GM12878 (cell line): ENCODE results near the gene NEK1. TPM values are rescaled to one million over a fixed set of nuclear protein-coding genes. Genes with fewer than 3 reads are reported as not detected.
"Not testable (repeated sequence)": the region's sequence is repeated elsewhere in the genome, so short reads cannot be mapped to it uniquely, and the experiment has no call there.

Source experiments
- ATAC-seq: fragments of 200-7000 bp; cut with Tn5 transposase; 3 replicates; pipeline ENCODE4 v1.9.1; 2020; ENCODE audit warnings: mild to moderate bottlenecking, moderate library complexity
- BruUV-seq: library from RNA; stranded (reverse); fragments of 400-500 nt; replicated peaks from 2 replicates; lab custom pipeline; 2021; lab: Mats Ljungman, UMichigan
- CTCF ChIA-PET: fragments of 300-600 bp; sonication (Branson Sonifier 250); formaldehyde crosslinking; extraction: SDS; loops from one replicate; lab custom pipeline; 2021; ENCODE audit warnings: inconsistent platforms; lab: Yijun Ruan, JAX
- POLR2A ChIA-PET: fragments of 350-600 bp; formaldehyde crosslinking; extraction: SDS; loops from one replicate; lab custom pipeline; 2021; ENCODE audit warnings: inconsistent platforms; lab: Charles Lee
- RAD21 ChIA-PET: fragments of 300-600 bp; sonication (Branson Sonifier 250); formaldehyde crosslinking; loops from one replicate; lab custom pipeline; 2023; ENCODE audit warnings: antibody characterized with exemption; ENCODE audit not compliant: unreplicated experiment; lab: Charles Lee
- SMC1A ChIA-PET: fragments of 300-600 bp; sonication (Branson Sonifier 250); formaldehyde crosslinking; loops from one replicate; lab custom pipeline; 2023; ENCODE audit not compliant: unreplicated experiment, uncharacterized antibody; lab: Charles Lee
- DNase-seq: peaks from one replicate; pipeline ENCODE4 v3.0.0-alpha.2; 2011; ENCODE audit warnings: low read depth, low spot score
- FAIRE-seq: peaks from 3 replicates; lab custom pipeline; 2011; peaks lifted over from hg19 to GRCh38; lab: Jason Lieb, UNC
- H2AFZ ChIP-seq: 2 replicates; pipeline ENCODE4 v1.6.0; 2011; ENCODE audit warnings: low read depth, low read length, control low read depth; ENCODE audit not compliant: control insufficient read depth
- H3K27ac ChIP-seq: 2 replicates; pipeline ENCODE4 v1.5.1; 2011; ENCODE audit warnings: control low read depth; ENCODE audit not compliant: control insufficient read depth, insufficient read depth
- H3K27me3 ChIP-seq, 2 experiments: replicated peaks in 1 of 2; 2 replicates each; pipeline versions ENCODE4 v1.6.0 to v1.6.1; 2011; ENCODE audit warnings: low read length in 1 of 2; ENCODE audit not compliant: control insufficient read depth in 2 of 2, insufficient read depth in 2 of 2
- H3K36me3 ChIP-seq, 2 experiments: 2 replicates each; pipeline ENCODE4 v1.5.1; 2011; ENCODE audit warnings: low read length in 1 of 2; ENCODE audit not compliant: control insufficient read depth in 2 of 2, insufficient read depth in 2 of 2
- H3K4me1 ChIP-seq: 2 replicates; pipeline ENCODE4 v1.6.1; 2011; ENCODE audit warnings: mild to moderate bottlenecking, low read length, moderate library complexity, mixed read lengths; ENCODE audit not compliant: control insufficient read depth, insufficient read depth
- H3K4me2 ChIP-seq: 2 replicates; pipeline ENCODE4 v1.6.0; 2011; ENCODE audit warnings: control low read depth; ENCODE audit not compliant: control insufficient read depth, insufficient read depth
- H3K4me3 ChIP-seq: fragments of 200-600 bp; sonication (generic); 2 replicates; pipeline ENCODE4 v1.5.1; 2016
- H3K79me2 ChIP-seq: 2 replicates; pipeline ENCODE4 v1.6.0; 2011; ENCODE audit warnings: low read length; ENCODE audit not compliant: control insufficient read depth, insufficient read depth
- H3K9ac ChIP-seq: 2 replicates; pipeline ENCODE4 v1.8.0; 2011; ENCODE audit warnings: low read length, control low read depth, mixed read lengths; ENCODE audit not compliant: control insufficient read depth, insufficient read depth
- H3K9me3 ChIP-seq: replicated peaks from 3 replicates; pipeline ENCODE4 v1.5.1; 2011; ENCODE audit warnings: mild to moderate bottlenecking, low read length; ENCODE audit not compliant: control insufficient read depth, insufficient read depth
- H4K20me1 ChIP-seq: 2 replicates; pipeline ENCODE4 v1.6.0; 2011; ENCODE audit not compliant: control insufficient read depth, insufficient read depth
- CBX5 ChIP-seq: sonication (generic); IDR thresholded peaks from 2 replicates; pipeline ENCODE4 v1.6.1; 2016; ENCODE audit warnings: low read depth, moderate library complexity, mild to moderate bottlenecking, inconsistent platforms
- E4F1 ChIP-seq: fragments of 450-650 bp; IDR thresholded peaks from 2 replicates; pipeline ENCODE4 v1.6.1; 2018; ENCODE audit warnings: borderline replicate concordance, mild to moderate bottlenecking; ENCODE audit not compliant: partially characterized antibody
- FOXM1 ChIP-seq: IDR thresholded peaks from 2 replicates; pipeline ENCODE4 v1.6.1; 2012; ENCODE audit warnings: low read depth, mild to moderate bottlenecking, inconsistent platforms, low read length, moderate library complexity
- IRF5 ChIP-seq: fragments of 450-650 bp; IDR thresholded peaks from 2 replicates; pipeline ENCODE4 v1.6.1; 2017; ENCODE audit warnings: borderline replicate concordance
- PBX3 ChIP-seq: IDR thresholded peaks from 2 replicates; pipeline ENCODE4 v1.6.1; 2011; ENCODE audit warnings: mild to moderate bottlenecking, low read depth, low read length, moderate library complexity; ENCODE audit not compliant: insufficient replicate concordance
- POLR2AphosphoS2 ChIP-seq: IDR thresholded peaks from 2 replicates; pipeline ENCODE4 v1.6.1; 2011; ENCODE audit warnings: low read depth, mild to moderate bottlenecking, low read length, improper control_type of control experiment, moderate library complexity
- SMAD5 ChIP-seq: IDR thresholded peaks from 2 replicates; pipeline ENCODE4 v1.6.1; 2016; ENCODE audit warnings: antibody characterized with exemption, low read depth
- SREBF1 ChIP-seq: IDR thresholded peaks from 2 replicates; pipeline ENCODE4 v1.6.1; 2012; ENCODE audit warnings: mild to moderate bottlenecking, low read length
- TBL1XR1 ChIP-seq: IDR thresholded peaks from 2 replicates; pipeline ENCODE4 v1.6.1; 2012; ENCODE audit warnings: low read depth, low read length, improper control_type of control experiment
- USF2 ChIP-seq: IDR thresholded peaks from 2 replicates; pipeline ENCODE4 v1.6.1; 2011; ENCODE audit warnings: low read depth, low read length, improper control_type of control experiment, borderline replicate concordance
- ZBED1 ChIP-seq: IDR thresholded peaks from 2 replicates; pipeline ENCODE4 v1.6.1; 2016; ENCODE audit warnings: borderline replicate concordance
- ZNF24 ChIP-seq: fragments of 450-650 bp; IDR thresholded peaks from 2 replicates; pipeline ENCODE4 v1.6.1; 2017; ENCODE audit warnings: antibody characterized with exemption, mild to moderate bottlenecking
- WGBS: methylation state at CpG from one replicate; pipeline ENCODE4 v1.1.6; 2016; ENCODE audit warnings: low lambda C conversion rate; ENCODE audit not compliant: insufficient replicate concordance, insufficient coverage; ENCODE audit errors: missing lambda C conversion rate; 5-methylcytosine and 5-hydroxymethylcytosine counted together
- in situ Hi-C: fragments of 300-500 bp; cut with MboI; formaldehyde crosslinking; loops from 9 replicates; pipeline ENCODE4 v1.14.3; 2018; ENCODE audit warnings: mixed read lengths
- intact Hi-C: fragments of 100-400 bp; cut with micrococcal nuclease; formaldehyde crosslinking; loops from one replicate; pipeline ENCODE4 v1.14.2; 2022; ENCODE audit not compliant: unreplicated experiment
- polyA plus RNA-seq, 11 experiments: library from polyadenylated mRNA; depleted of rRNA in 4 of 11; unstranded in 6 of 11; stranded (reverse) in 5 of 11; fragments of >200 nt; fragmentation: Nextera tagmentation in 4 of 11; fragmentation: Illumina TruSeq in 1 of 11; extraction: Ambion mirVana in 4 of 11; extraction: Trizol in 1 of 11; gene quantifications; 1 replicate in 1 of 11; 2 replicates in 10 of 11; pipeline versions ENCODE4 v1.2.1 to v1.2.3, GENCODE V29; 2011 to 2016; ENCODE audit warnings: inconsistent platforms in 2 of 11, missing spikeins in 2 of 11, low read depth in 1 of 11
- total RNA-seq, 4 experiments: library from RNA; depleted of rRNA in 3 of 4; stranded (reverse); fragments of >200 nt in 3 of 4; fragmentation: Illumina TruSeq in 1 of 4; extraction: Trizol in 1 of 4; gene quantifications; 2 replicates each; pipeline versions ENCODE4 v1.2.1 to v1.2.3, GENCODE V29; 2013 to 2021

NEK1 gene
- total and polyA plus RNA-seq, 10 of the 15 experiments (the other 5 are each of a cell fraction or from before 2014, with no cell fraction given) = 4.9 to 16.1 (median 7.5) TPM

- TF ChIP-seq PBX3 = no peak
Observed at GRCh38 chr4:169460081-169460480, 152.3 kb downstream of the NEK1 start (continued).

GRCh38 chr4:169458575-169458974 lies 153.8 kb downstream of the NEK1 start:
- ChIA-PET RAD21 (no interaction called here), SMC1A (interaction anchor here (1.7 kb wide), 1 partner anchor 21 kb away, joined by 4 read pairs; no protein-coding TSS in a partner anchor), CTCF (no interaction called here), POLR2A (no interaction called here)
- H2AFZ ChIP-seq = no peak overlapping the region
- H3K9me3 ChIP-seq = no peaks in the 10 kb centered on the region; the same call in 2 of the 3 replicates
- H4K20me1 ChIP-seq = no peaks in the 10 kb centered on the region
- TF ChIP-seq POLR2AphosphoS2 (no peak), SREBF1 (no peak), ZNF24 (no peak), TBL1XR1 (no peak), FOXM1 (no peak), IRF5 (no peak), SMAD5 (no peak), E4F1 (no peak), ZBED1 (no peak), CBX5 (no peak), USF2 (no peak)
- in situ Hi-C loops (no loop called here), intact Hi-C loops (no loop called here)
- no peaks in the 10 kb centered on the region for H3K36me3 ChIP-seq
- no peak for ATAC-seq
- H3K4me2 ChIP-seq = no peak overlapping the region
- H3K27me3 ChIP-seq = no peaks in the 10 kb centered on the region
- no TSS peak for BruUV-seq
- FAIRE-seq = no peak
- no peaks in the 10 kb centered on the region for H3K79me2 ChIP-seq
- H3K4me3 ChIP-seq = no peak overlapping the region
- no peaks in the 10 kb centered on the region for H3K4me1 ChIP-seq
- no peak overlapping the region for H3K27ac ChIP-seq
- no peak overlapping the region for H3K9ac ChIP-seq
- no peak for DNase-seq

- H3K36me3 ChIP-seq, H3K27me3 ChIP-seq, ATAC-seq, FAIRE-seq, intact Hi-C loops, H3K4me1 ChIP-seq, RAD21 ChIA-PET, H3K9ac ChIP-seq, H3K27ac ChIP-seq, in situ Hi-C loops, H2AFZ ChIP-seq, DNase-seq, H3K4me3 ChIP-seq, H3K4me2 ChIP-seq, H3K9me3 ChIP-seq, SMC1A ChIA-PET, BruUV-seq, H3K79me2 ChIP-seq, H4K20me1 ChIP-seq, POLR2A ChIA-PET: not testable (repeated sequence)
- WGBS = 20% methylated on average over 1 of the region's 1 CpG
- CTCF ChIA-PET = interaction anchor here (0.6 kb wide), 1 partner anchor 1299 kb away, joined by 3 read pairs; no protein-coding TSS in a partner anchor
Observed at GRCh38 chr4:169452644-169453043, 159.7 kb downstream of the NEK1 start.
